SKM-1 (cell line): ENCODE results near the gene ZBTB18.

Experiments
- DNase-seq: peaks from one replicate; lab custom pipeline; 2025; ENCODE audit not compliant: unreplicated experiment; lab: John Stamatoyannopoulos, UW

Gene ZBTB18

GRCh38 chr1:244060686-244061085 lies 9.6 kb downstream of the ZBTB18 start:
- no peak for DNase-seq

DNA sequence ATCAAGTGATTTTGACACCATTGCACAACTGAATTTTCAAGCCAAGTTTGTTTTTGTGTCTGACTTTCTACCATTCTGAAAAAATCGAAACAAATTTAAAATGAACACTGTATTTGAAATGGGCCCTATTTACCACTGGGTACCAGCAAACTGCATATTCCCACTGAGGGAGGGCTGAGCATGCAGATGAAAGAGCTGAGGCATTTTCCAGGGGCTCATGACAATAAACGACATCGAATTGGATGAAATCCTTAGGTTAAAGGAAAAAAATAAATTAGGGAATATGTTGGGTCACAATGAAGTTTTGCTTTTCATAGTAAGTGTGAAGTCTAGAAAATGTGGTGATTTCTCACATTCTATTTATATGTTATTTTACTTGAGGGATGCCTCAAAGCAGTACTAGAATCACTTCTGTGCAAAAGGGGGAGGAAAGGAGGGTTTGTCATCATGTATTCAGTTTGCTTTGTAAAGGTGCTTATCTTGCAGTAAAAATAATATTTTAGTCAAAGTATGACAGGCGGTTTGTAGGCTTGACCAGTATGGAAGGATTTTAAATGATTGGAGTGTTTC lies 11.2 kb downstream of the ZBTB18 start:
- DNase-seq = no peak

DNA sequence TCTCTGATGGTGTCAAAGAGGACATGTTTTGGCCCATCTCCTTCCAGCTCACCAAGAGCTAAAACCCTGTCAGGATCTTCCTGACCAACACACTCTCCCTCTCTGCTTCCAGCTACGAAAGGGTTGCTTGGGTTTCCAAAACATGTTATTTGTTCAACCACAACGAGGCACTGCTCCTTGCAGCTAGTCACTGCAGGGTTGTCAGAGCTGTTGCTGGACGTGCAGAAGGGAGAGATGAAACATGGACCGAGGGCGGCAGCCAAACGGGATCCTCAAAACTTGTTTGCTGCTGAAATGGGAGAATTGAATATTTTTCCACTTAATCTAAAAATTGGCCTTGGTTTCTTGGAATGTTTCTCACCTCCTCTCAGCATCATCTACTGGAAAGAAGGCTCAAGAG lies 12.4 kb downstream of the ZBTB18 start:
- no peak for DNase-seq

- DNase-seq = no peak
Measured at GRCh38 chr1:244064621-244065020, 13.5 kb downstream of the ZBTB18 start.

DNA sequence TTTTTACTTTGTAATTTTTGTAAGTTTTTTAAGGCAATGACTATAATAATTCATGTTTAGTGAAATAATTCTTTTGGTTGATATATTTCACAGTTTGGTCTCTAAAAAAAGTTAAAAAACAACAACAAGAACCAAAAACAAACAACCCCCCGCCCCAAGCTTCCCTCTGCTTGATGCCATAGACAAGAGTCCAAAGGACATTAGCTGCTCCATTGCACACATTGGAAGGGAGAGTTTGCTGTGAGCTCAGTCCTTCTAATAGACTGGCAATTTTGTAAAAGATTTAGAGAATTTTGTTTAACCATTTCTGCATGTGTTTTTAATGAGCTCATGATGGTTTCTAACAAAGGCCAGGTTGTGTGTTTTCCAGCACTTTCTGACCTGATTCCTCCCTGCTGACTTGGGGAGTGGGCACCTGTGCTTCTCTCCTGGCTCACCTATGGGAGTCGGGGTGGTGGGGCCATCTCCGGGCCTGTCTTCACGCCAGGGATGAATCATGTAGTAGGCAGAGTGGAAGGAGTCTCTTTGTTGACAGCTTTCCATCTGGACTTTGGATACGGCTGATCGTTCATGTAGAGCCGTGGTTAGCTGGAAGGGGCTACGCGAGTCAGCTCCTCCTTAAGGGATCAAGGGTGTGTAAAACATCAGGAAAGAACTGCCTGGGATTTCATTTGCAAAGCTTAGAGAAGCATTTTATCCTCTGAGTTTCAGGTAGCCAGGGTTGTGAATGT lies 14.1 kb downstream of the ZBTB18 start:
- no peak for DNase-seq

- DNase-seq = no peak
Measured at GRCh38 chr1:244065960-244066388, 14.9 kb downstream of the ZBTB18 start.

- DNase-seq = no peak
Measured at GRCh38 chr1:244066954-244067716, 16.1 kb downstream of the ZBTB18 start.

- DNase-seq = no peak
Measured at GRCh38 chr1:244067893-244068292, 16.8 kb downstream of the ZBTB18 start.

GRCh38 chr1:244068567-244068966 lies 17.5 kb downstream of the ZBTB18 start:
- DNase-seq = no peak

DNA sequence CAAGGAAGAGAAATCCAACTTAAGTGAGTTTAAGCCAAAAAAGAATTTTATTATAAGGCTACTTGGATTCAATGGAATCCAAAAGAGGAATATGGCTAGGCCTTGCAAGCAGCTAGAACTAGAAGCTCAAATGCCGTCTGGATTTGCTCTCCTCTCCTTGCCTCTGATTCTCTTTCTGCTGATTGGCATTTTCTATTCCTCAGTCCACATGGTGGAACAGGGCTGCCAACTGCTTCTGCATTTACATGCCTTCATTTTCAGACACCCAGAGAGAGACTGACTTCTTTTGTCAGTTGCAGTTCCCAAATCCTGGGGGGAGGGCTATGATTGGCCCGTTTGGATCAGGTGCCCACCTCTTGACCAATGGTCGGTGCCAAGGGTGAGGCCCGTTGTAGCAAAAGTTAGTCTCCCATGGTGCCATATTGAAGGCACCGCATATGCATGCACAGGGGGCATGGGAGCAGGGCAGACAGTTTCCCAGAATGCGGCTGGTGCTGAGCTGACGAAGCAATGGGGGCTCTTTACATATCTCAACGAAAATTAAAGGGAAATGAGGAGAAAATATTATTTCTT lies 18.3 kb downstream of the ZBTB18 start:
- DNase-seq = no peak

- DNase-seq = no peak
Measured at GRCh38 chr1:244074559-244075171, 23.6 kb downstream of the ZBTB18 start.

DNA sequence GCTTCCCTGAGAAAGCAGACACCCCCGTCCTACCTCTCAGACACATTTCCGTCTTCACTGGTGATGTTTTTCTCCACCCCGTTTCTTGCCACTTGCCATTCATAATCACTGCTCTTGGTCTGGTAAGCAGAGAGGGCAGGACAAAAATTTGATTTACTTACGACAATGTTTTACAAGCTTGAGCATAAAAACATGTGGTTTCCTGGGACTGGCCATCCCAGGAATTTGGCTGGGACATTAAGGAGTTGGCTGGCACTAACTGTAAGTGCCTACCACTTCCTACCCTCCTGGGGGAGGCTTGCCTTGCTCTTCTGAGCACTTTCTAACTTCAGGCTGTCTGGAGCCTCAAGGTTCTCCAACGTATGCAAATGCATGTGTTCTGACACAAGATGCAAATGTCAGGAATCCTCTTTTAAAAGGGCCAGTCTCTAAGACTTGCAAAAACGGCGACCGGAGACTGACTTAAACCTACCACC lies 24.2 kb downstream of the ZBTB18 start:
- DNase-seq = no peak

DNA sequence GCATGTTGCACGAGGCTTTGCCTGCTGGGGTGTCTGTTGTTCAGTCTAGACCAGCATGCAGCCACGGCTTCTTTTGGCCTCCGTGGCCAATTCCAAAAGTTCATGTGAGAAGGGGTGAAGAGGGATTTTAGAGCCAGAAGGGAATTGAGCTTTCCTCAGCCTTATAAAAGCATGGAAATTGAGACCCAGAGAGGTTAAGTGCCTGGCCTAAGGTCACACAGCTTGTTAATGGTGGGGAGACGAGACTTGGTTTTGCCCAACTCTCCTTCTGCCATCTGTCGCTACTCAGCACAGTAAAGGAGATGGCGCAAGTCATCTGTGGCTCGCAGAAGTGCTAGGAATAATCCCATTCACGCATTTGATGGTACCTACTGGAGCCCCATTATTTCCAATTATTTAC lies 25.7 kb downstream of the ZBTB18 start:
- DNase-seq = no peak

- no peak for DNase-seq
Measured at GRCh38 chr1:244077473-244078220, 26.6 kb downstream of the ZBTB18 start.

- no peak for DNase-seq
Measured at GRCh38 chr1:244080343-244080929, 29.4 kb downstream of the ZBTB18 start.

GRCh38 chr1:244082969-244083368 lies 31.9 kb downstream of the ZBTB18 start:
- DNase-seq = no peak

DNA sequence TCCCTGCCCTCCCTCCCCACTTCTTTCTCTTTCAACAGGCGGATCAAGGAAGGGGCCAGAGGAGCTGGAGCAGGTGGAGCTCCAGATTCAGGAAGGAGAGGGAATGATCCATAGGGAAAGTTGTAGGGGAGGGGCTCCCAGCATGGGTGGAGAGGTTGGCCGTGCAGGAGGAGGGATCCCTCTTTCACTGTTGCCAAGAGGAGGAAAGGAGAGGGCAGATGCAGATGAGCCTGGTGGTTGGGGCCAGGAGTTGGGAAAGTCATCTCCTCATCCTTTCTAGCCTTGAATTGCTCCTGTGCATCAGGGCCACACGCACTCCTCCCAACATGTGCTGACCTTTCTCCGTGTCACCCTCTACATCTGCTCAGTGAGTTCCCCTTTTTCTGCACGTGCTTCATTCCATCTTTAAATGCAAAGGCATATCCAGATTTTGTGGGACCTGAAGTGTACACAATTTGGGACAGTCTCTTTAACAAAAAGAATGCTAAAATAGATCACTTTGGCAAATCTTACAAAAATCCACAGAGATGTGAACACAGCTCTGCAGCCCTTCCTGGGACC lies 32.4 kb downstream of the ZBTB18 start:
- DNase-seq = no peak

DNA sequence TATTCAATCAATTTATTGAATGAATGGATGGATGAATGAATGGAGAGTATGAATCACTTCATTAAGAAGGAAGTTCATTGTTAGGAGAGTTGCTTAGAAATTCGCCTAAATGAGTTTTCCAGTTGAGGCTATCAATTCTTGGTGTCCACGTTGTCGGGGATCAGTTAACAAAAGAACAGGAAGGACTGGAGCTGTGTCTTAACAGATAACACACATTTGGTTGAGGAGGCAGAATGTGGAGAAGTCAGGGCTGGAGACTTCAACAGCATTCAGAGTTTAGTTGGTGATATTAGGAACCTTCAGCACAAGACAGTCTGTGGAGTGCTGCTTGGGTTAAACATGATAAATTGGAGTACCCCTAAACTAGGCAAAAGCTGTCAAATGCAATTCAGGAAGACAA lies 33.7 kb downstream of the ZBTB18 start:
- DNase-seq = no peak

DNA sequence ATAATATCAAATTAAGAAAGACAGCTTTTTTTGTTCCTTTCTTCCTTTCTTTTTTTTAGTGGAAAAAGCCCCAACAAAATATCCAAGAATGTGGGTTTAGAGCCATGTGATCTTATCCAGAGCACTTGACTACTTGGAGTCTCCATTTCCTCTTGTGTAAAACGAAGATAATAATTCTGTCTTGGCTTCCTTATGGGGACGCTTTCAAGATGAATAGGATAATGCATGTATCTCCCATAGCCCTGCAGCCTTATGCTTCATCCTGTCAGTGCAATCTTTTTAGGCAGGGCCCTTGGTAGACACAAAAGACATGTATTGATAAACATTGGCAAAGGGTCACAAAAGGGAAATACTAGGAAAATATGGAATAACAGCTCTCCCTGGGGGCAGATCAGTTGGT lies 34.8 kb downstream of the ZBTB18 start:
- DNase-seq = no peak

GRCh38 chr1:244087021-244087560 lies 36.0 kb downstream of the ZBTB18 start:
- no peak for DNase-seq
